Measurements from ENCODE around the gene ENOPH1.
"Not testable (repeated sequence)": the region's sequence is repeated elsewhere in the genome, so short reads cannot be mapped to it uniquely, and the experiment has no call there.

Gene ENOPH1

GRCh38 chr4:82473080-82473479 lies 42.7 kb downstream of the ENOPH1 start:
- DNase-seq (ENCODE audit: low spot score) = not testable (repeated sequence)

GRCh38 chr4:82473621-82474164 lies 43.3 kb downstream of the ENOPH1 start:
- no peak for DNase-seq (ENCODE audit: low spot score)

GRCh38 chr4:82475931-82476330 lies 45.5 kb downstream of the ENOPH1 start:
- DNase-seq (ENCODE audit: low spot score) = not testable (repeated sequence)

GRCh38 chr4:82477469-82477868 lies 47.1 kb downstream of the ENOPH1 start:
- DNase-seq (ENCODE audit: low spot score) = not testable (repeated sequence)

- no peak for DNase-seq (ENCODE audit: low spot score)
Measured at GRCh38 chr4:82479562-82479961, 49.2 kb downstream of the ENOPH1 start.

GRCh38 chr4:82480771-82481505 lies 50.5 kb downstream of the ENOPH1 start:
- DNase-seq (ENCODE audit: low spot score) = no peak

GRCh38 chr4:82481506-82481840 lies 51.1 kb downstream of the ENOPH1 start:
- no peak for DNase-seq (ENCODE audit: low spot score)

GRCh38 chr4:82482387-82482786 lies 52.0 kb downstream of the ENOPH1 start:
- no peak for DNase-seq (ENCODE audit: low spot score)

- no peak for DNase-seq (ENCODE audit: low spot score)
Measured at GRCh38 chr4:82484996-82485783, 54.8 kb downstream of the ENOPH1 start.

GRCh38 chr4:82489076-82489475 lies 58.7 kb downstream of the ENOPH1 start:
- DNase-seq (ENCODE audit: low spot score) = no peak

GRCh38 chr4:82489987-82490386 lies 59.6 kb downstream of the ENOPH1 start:
- no peak for DNase-seq (ENCODE audit: low spot score)

- no peak for DNase-seq (ENCODE audit: low spot score)
Measured at GRCh38 chr4:82491251-82491960, 61.0 kb downstream of the ENOPH1 start.

- no peak for DNase-seq (ENCODE audit: low spot score)
Measured at GRCh38 chr4:82493721-82494425, 63.5 kb downstream of the ENOPH1 start.

- DNase-seq (ENCODE audit: low spot score) = no peak
Measured at GRCh38 chr4:82495666-82496065, 65.3 kb downstream of the ENOPH1 start.

- DNase-seq (ENCODE audit: low spot score) = no peak
Measured at GRCh38 chr4:82496349-82496748, 66.0 kb downstream of the ENOPH1 start.

- DNase-seq (ENCODE audit: low spot score) = no peak
Measured at GRCh38 chr4:82499738-82500434, 69.5 kb downstream of the ENOPH1 start.

- DNase-seq (ENCODE audit: low spot score) = no peak
Measured at GRCh38 chr4:82500435-82501153, 70.2 kb downstream of the ENOPH1 start.

- no peak for DNase-seq (ENCODE audit: low spot score)
Measured at GRCh38 chr4:82501154-82501442, 70.7 kb downstream of the ENOPH1 start.

- no peak for DNase-seq (ENCODE audit: low spot score)
Measured at GRCh38 chr4:82508011-82508410, 77.6 kb downstream of the ENOPH1 start.

- DNase-seq (ENCODE audit: low spot score) = no peak
Measured at GRCh38 chr4:82508806-82509428, 78.5 kb downstream of the ENOPH1 start.
